Subcutaneous adipose tissue (tissue), 4 donors: ENCODE measurements around the gene VRK3. TPM values are rescaled to one million over a fixed set of nuclear protein-coding genes. Genes with fewer than 3 reads are reported as not detected.

Experiments
- CTCF ChIP-seq: fragments of 450-650 bp; IDR thresholded peaks from one replicate; pipeline ENCODE4 v1.5.1; 2016; ENCODE audit warnings: low read depth, mild to moderate bottlenecking, control low read depth, antibody characterized with exemption, moderate library complexity
- total RNA-seq, 4 donors: library from RNA; depleted of rRNA; stranded (reverse); fragments of >200 nt; gene quantifications; one replicate each; pipeline ENCODE4 v1.1.0, GENCODE V29; 2016

VRK3 gene
- total RNA-seq, 4 donors from 2014 or later, result 16.5 to 29.8 (median 26.8) TPM

- no peak for TF ChIP-seq CTCF
These were observed 24.9 kb downstream of the VRK3 start for GRCh38 chr19:50000038-50000840.

- no peak for TF ChIP-seq CTCF
These were observed 25.7 kb downstream of the VRK3 start for GRCh38 chr19:49999371-50000010.

GRCh38 chr19:49997709-49998108, 27.5 kb downstream of the VRK3 start:
- no peak for TF ChIP-seq CTCF

- no peak for TF ChIP-seq CTCF
These were observed 36.7 kb downstream of the VRK3 start for GRCh38 chr19:49988433-49988832.

GRCh38 chr19:49988007-49988406, 37.2 kb downstream of the VRK3 start:
- no peak for TF ChIP-seq CTCF

- TF ChIP-seq CTCF, result no peak
These were observed 37.9 kb downstream of the VRK3 start for GRCh38 chr19:49987159-49987698.

- TF ChIP-seq CTCF, result no peak
These were observed 38.8 kb downstream of the VRK3 start for GRCh38 chr19:49986354-49986753.
